Measurements from ENCODE around the gene TMPRSS11B.

- TF ChIP-seq, protein P1, sequence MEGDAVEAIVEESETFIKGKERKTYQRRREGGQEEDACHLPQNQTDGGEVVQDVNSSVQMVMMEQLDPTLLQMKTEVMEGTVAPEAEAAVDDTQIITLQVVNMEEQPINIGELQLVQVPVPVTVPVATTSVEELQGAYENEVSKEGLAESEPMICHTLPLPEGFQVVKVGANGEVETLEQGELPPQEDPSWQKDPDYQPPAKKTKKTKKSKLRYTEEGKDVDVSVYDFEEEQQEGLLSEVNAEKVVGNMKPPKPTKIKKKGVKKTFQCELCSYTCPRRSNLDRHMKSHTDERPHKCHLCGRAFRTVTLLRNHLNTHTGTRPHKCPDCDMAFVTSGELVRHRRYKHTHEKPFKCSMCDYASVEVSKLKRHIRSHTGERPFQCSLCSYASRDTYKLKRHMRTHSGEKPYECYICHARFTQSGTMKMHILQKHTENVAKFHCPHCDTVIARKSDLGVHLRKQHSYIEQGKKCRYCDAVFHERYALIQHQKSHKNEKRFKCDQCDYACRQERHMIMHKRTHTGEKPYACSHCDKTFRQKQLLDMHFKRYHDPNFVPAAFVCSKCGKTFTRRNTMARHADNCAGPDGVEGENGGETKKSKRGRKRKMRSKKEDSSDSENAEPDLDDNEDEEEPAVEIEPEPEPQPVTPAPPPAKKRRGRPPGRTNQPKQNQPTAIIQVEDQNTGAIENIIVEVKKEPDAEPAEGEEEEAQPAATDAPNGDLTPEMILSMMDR (IDR thresholded peaks at IDR 0.05; ENCODE audit: low read length) = no peak
- no peak for TF ChIP-seq EZH2 (optimal IDR thresholded peaks at IDR 0.05; ENCODE audit: low read depth, low read length)
- TF ChIP-seq EZH2phosphoT487 (IDR thresholded peaks at IDR 0.05; ENCODE audit: low read length) = no peak
These were observed 42.9 kb upstream of the TMPRSS11B start for GRCh38 chr4:68288393-68288740.

All from MM.1S (cell line).